ENCODE measurements around the gene PAX8.

- no peak for TF ChIP-seq EZH2 (IDR thresholded peaks at IDR 0.05; ENCODE audit: low read length, unreplicated experiment)
- TF ChIP-seq, protein P1, sequence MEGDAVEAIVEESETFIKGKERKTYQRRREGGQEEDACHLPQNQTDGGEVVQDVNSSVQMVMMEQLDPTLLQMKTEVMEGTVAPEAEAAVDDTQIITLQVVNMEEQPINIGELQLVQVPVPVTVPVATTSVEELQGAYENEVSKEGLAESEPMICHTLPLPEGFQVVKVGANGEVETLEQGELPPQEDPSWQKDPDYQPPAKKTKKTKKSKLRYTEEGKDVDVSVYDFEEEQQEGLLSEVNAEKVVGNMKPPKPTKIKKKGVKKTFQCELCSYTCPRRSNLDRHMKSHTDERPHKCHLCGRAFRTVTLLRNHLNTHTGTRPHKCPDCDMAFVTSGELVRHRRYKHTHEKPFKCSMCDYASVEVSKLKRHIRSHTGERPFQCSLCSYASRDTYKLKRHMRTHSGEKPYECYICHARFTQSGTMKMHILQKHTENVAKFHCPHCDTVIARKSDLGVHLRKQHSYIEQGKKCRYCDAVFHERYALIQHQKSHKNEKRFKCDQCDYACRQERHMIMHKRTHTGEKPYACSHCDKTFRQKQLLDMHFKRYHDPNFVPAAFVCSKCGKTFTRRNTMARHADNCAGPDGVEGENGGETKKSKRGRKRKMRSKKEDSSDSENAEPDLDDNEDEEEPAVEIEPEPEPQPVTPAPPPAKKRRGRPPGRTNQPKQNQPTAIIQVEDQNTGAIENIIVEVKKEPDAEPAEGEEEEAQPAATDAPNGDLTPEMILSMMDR (conservative IDR thresholded peaks at IDR 0.05; ENCODE audit: low read depth, low read length) = no peak
Measured at GRCh38 chr2:113253453-113253852, 25.3 kb downstream of the PAX8 start.
